PC-9 (cell line): ENCODE measurements around the gene DPP7.

Experiments used
- CTCF ChIP-seq: fragments of 200-600 bp; sonication (generic); conservative IDR thresholded peaks from 2 replicates; pipeline ENCODE4 v1.6.1; 2017; ENCODE audit warnings: mixed run types, antibody characterized with exemption, mild to moderate bottlenecking, moderate library complexity
- EZH2 ChIP-seq: fragments of 200-600 bp; sonication (generic); IDR thresholded peaks from 2 replicates; pipeline ENCODE4 v1.8.0; 2017; ENCODE audit warnings: antibody characterized with exemption, low read depth

- no peak for TF ChIP-seq CTCF
- no peak for TF ChIP-seq EZH2
Observed at GRCh38 chr9:137107982-137108381, 6.6 kb downstream of the DPP7 start.
